H1 (cell line): ENCODE measurements around the gene SEMA3C. TPM values are rescaled to one million over a fixed set of nuclear protein-coding genes. Genes with fewer than 3 reads are reported as not detected.

Experiments used
- CTCF ChIA-PET: fragments of 300-600 bp; sonication (Branson Sonifier 250); formaldehyde crosslinking; loops from one replicate; lab custom pipeline; 2021; ENCODE audit not compliant: partially characterized antibody; lab: Charles Lee
- POLR2A ChIA-PET: fragments of 300-600 bp; sonication (Branson Sonifier 250); formaldehyde crosslinking; loops from one replicate; lab custom pipeline; 2021; ENCODE audit warnings: inconsistent platforms; ENCODE audit not compliant: partially characterized antibody; lab: Charles Lee
- DNase-seq, 2 experiments: peaks; one replicate each; pipeline versions ENCODE4 v3.0.0 to v3.0.0-alpha.2; 2010 to 2022; ENCODE audit warnings: low spot score in 2 of 2, low read depth in 1 of 2, mixed read lengths in 1 of 2
- FAIRE-seq: peaks from 2 replicates; lab custom pipeline; 2011; peaks lifted over from hg19 to GRCh38; lab: Jason Lieb, UNC
- H2AFZ ChIP-seq: 2 replicates; pipeline ENCODE4 v1.8.1; 2012; ENCODE audit warnings: low read length, inconsistent platforms
- H2AK5ac ChIP-seq: 2 replicates; pipeline ENCODE4 v1.6.1; 2013; ENCODE audit warnings: low read depth, low read length
- H2BK120ac ChIP-seq: replicated peaks from 2 replicates; pipeline ENCODE3; 2013; ENCODE audit warnings: low read depth, low read length, inconsistent platforms
- H2BK12ac ChIP-seq: 2 replicates; pipeline ENCODE4 v1.6.1; 2013; ENCODE audit warnings: low read depth, low read length
- H2BK15ac ChIP-seq: 2 replicates; pipeline ENCODE4 v1.6.1; 2013; ENCODE audit warnings: low read length
- H2BK20ac ChIP-seq: 2 replicates; pipeline ENCODE4 v1.6.1; 2013; ENCODE audit warnings: low read length
- H2BK5ac ChIP-seq: 2 replicates; pipeline ENCODE4 v1.6.1; 2013; ENCODE audit warnings: low read depth, low read length
- H3K14ac ChIP-seq: 2 replicates; pipeline ENCODE4 v1.6.1; 2013; ENCODE audit warnings: inconsistent platforms; ENCODE audit not compliant: insufficient read length
- H3K18ac ChIP-seq: 2 replicates; pipeline ENCODE4 v1.6.1; 2013; ENCODE audit warnings: low read length; ENCODE audit errors: extremely low read depth
- H3K23ac ChIP-seq: 2 replicates; pipeline ENCODE4 v1.6.1; 2013; ENCODE audit warnings: inconsistent platforms; ENCODE audit not compliant: insufficient read length
- H3K23me2 ChIP-seq: 2 replicates; pipeline ENCODE4 v1.6.1; 2013; ENCODE audit warnings: low read depth, low read length
- H3K27ac ChIP-seq: 2 replicates; pipeline ENCODE4 v1.6.1; 2011; ENCODE audit warnings: low read depth, low read length, inconsistent platforms
- H3K27me3 ChIP-seq, 4 experiments: replicated peaks in 1 of 4; 1 replicate in 1 of 4; 2 replicates in 3 of 4; pipeline versions ENCODE4 v1.6.1 to v1.8.1; 2011 to 2013; ENCODE audit warnings: low read length in 3 of 4, mild to moderate bottlenecking in 3 of 4, inconsistent platforms in 2 of 4, mixed read lengths in 2 of 4, moderate library complexity in 1 of 4; ENCODE audit not compliant: control insufficient read depth in 3 of 4, insufficient read depth in 3 of 4; ENCODE audit errors: extremely low read depth in 1 of 4
- H3K36me3 ChIP-seq, 4 experiments: 2 replicates each; pipeline versions ENCODE4 v1.6.1 to v1.8.1; 2011 to 2013; ENCODE audit warnings: mild to moderate bottlenecking in 4 of 4, low read length in 3 of 4, moderate library complexity in 2 of 4, control low read depth in 1 of 4, inconsistent platforms in 1 of 4; ENCODE audit not compliant: insufficient read depth in 4 of 4, control insufficient read depth in 2 of 4
- H3K4ac ChIP-seq: replicated peaks from 2 replicates; pipeline ENCODE3; 2013; ENCODE audit warnings: low read length, low read depth, mixed read lengths, inconsistent platforms; ENCODE audit not compliant: insufficient read length
- H3K4me1 ChIP-seq, 4 experiments: replicated peaks in 1 of 4; 1 replicate in 1 of 4; 2 replicates in 3 of 4; pipeline versions ENCODE4 v1.6.1 to v1.8.1; 2011 to 2013; ENCODE audit warnings: low read length in 3 of 4, inconsistent platforms in 2 of 4, mixed read lengths in 1 of 4; ENCODE audit not compliant: insufficient read depth in 4 of 4, control insufficient read depth in 3 of 4
- H3K4me2 ChIP-seq, 2 experiments: 2 replicates each; pipeline versions ENCODE4 v1.6.1 to v1.8.1; 2011 to 2013; ENCODE audit warnings: low read depth in 2 of 2, low read length in 2 of 2, control low read depth in 1 of 2, inconsistent platforms in 1 of 2, mild to moderate bottlenecking in 1 of 2; ENCODE audit not compliant: insufficient read depth in 1 of 2
- H3K4me3 ChIP-seq, 4 experiments: fragments of 200-600, 300-600 bp in 1 of 4; sonication (generic), shearing (Covaris generic), sonication (Bioruptor Twin) in 1 of 4; 2 replicates each; pipeline versions ENCODE4 v1.5.1 to v1.8.1; 2011 to 2016; ENCODE audit warnings: low read length in 4 of 4, low read depth in 3 of 4, control low read depth in 2 of 4, inconsistent platforms in 2 of 4, mild to moderate bottlenecking in 2 of 4, mixed read lengths in 1 of 4, moderate library complexity in 1 of 4; ENCODE audit not compliant: insufficient read depth in 2 of 4; ENCODE audit errors: extremely low read depth in 1 of 4
- H3K56ac ChIP-seq: replicated peaks from 2 replicates; pipeline ENCODE3; 2013; ENCODE audit warnings: low read depth, mild to moderate bottlenecking, mixed read lengths, low read length, inconsistent platforms; ENCODE audit not compliant: insufficient read length
- H3K79me1 ChIP-seq: 2 replicates; pipeline ENCODE4 v1.6.1; 2013; ENCODE audit warnings: low read depth, low read length, control low read depth
- H3K79me2 ChIP-seq, 2 experiments: 2 replicates each; pipeline versions ENCODE4 v1.6.1 to v1.8.1; 2012 to 2013; ENCODE audit warnings: low read length in 2 of 2, mild to moderate bottlenecking in 2 of 2, inconsistent platforms in 1 of 2; ENCODE audit not compliant: insufficient read depth in 2 of 2, control insufficient read depth in 1 of 2
- H3K9ac ChIP-seq, 4 experiments: replicated peaks in 1 of 4; 1 replicate in 1 of 4; 2 replicates in 3 of 4; pipeline versions ENCODE4 v1.6.1 to v1.8.1; 2011 to 2013; ENCODE audit warnings: low read depth in 3 of 4, low read length in 3 of 4, control low read depth in 2 of 4, mild to moderate bottlenecking in 2 of 4, moderate library complexity in 2 of 4, inconsistent platforms in 1 of 4; ENCODE audit errors: extremely low read depth in 1 of 4
- H3K9me3 ChIP-seq, 2 experiments: 2 replicates each; pipeline versions ENCODE4 v1.6.1 to v1.8.1; 2012 to 2013; ENCODE audit warnings: mild to moderate bottlenecking in 2 of 2, moderate library complexity in 2 of 2, control low read depth in 1 of 2, inconsistent platforms in 1 of 2, low read depth in 1 of 2, low read length in 1 of 2, mixed read lengths in 1 of 2; ENCODE audit not compliant: insufficient read depth in 2 of 2
- H4K20me1 ChIP-seq, 2 experiments: replicated peaks in 1 of 2; 2 replicates each; pipeline versions ENCODE3 to v1.8.1; 2011 to 2013; ENCODE audit warnings: inconsistent platforms in 2 of 2, low read length in 2 of 2, mild to moderate bottlenecking in 1 of 2; ENCODE audit not compliant: insufficient read depth in 2 of 2, control insufficient read depth in 1 of 2
- H4K5ac ChIP-seq: 2 replicates; pipeline ENCODE4 v1.6.1; 2013; ENCODE audit warnings: low read length, low read depth, mixed read lengths, inconsistent platforms; ENCODE audit not compliant: insufficient read length
- H4K8ac ChIP-seq: 2 replicates; pipeline ENCODE4 v1.8.0; 2013; ENCODE audit warnings: mild to moderate bottlenecking, moderate library complexity, low read length, inconsistent platforms; ENCODE audit not compliant: insufficient read depth; ENCODE audit errors: extremely low read depth
- H4K91ac ChIP-seq: replicated peaks from 2 replicates; pipeline ENCODE3; 2013; ENCODE audit warnings: low read length, mixed read lengths, inconsistent platforms; ENCODE audit not compliant: insufficient read length
- EGR1 ChIP-seq: IDR thresholded peaks from 2 replicates; pipeline ENCODE4 v1.6.1; 2011; ENCODE audit warnings: low read depth, low read length, borderline replicate concordance
- EP300 ChIP-seq, 2 experiments: IDR thresholded peaks; 1 replicate in 1 of 2; 2 replicates in 1 of 2; pipeline ENCODE4 v1.6.1; 2011 to 2012; ENCODE audit warnings: low read depth in 2 of 2, low read length in 2 of 2, mild to moderate bottlenecking in 2 of 2, borderline replicate concordance in 1 of 2, inconsistent platforms in 1 of 2, moderate library complexity in 1 of 2
- FOSL1 ChIP-seq: IDR thresholded peaks from 2 replicates; pipeline ENCODE4 v1.6.1; 2011; ENCODE audit warnings: mild to moderate bottlenecking, low read depth, low read length, moderate library complexity; ENCODE audit not compliant: insufficient read depth
- KDM1A ChIP-seq: fragments of 200-600, 300-600 bp; sonication (generic); IDR thresholded peaks from 2 replicates; pipeline ENCODE4 v1.7.1; 2016; ENCODE audit warnings: mild to moderate bottlenecking, low read length, borderline replicate concordance
- KDM5A ChIP-seq: fragments of 200-600 bp; IDR thresholded peaks from 2 replicates; pipeline ENCODE4 v1.7.1; 2012; ENCODE audit warnings: mild to moderate bottlenecking, low read length, inconsistent platforms, mixed read lengths
- RXRA ChIP-seq: IDR thresholded peaks from 2 replicates; pipeline ENCODE4 v1.6.1; 2011; ENCODE audit warnings: low read depth, mild to moderate bottlenecking, low read length, moderate library complexity; ENCODE audit not compliant: insufficient read depth
- SIN3A ChIP-seq, 2 experiments: IDR thresholded peaks in 1 of 2; conservative IDR thresholded peaks in 1 of 2; 2 replicates each; pipeline ENCODE4 v1.6.1; 2011 to 2012; ENCODE audit warnings: low read length in 2 of 2, improper control_type of control experiment in 1 of 2, low read depth in 1 of 2, mild to moderate bottlenecking in 1 of 2
- SIRT6 ChIP-seq: IDR thresholded peaks from one replicate; pipeline ENCODE4 v1.7.1; 2012; ENCODE audit warnings: low read length, inconsistent platforms
- SUZ12 ChIP-seq: fragments of 200-600 bp; sonication (generic); IDR thresholded peaks from 2 replicates; pipeline ENCODE4 v1.6.1; 2012; ENCODE audit warnings: mild to moderate bottlenecking, inconsistent platforms, low read length, moderate library complexity, mixed read lengths
- TBP ChIP-seq: IDR thresholded peaks from 2 replicates; pipeline ENCODE4 v1.6.1; 2011; ENCODE audit warnings: low read depth, low read length, improper control_type of control experiment
- YY1 ChIP-seq: IDR thresholded peaks from 2 replicates; pipeline ENCODE4 v1.6.1; 2011; ENCODE audit warnings: low read depth, mild to moderate bottlenecking, low read length
- ZNF274 ChIP-seq: IDR thresholded peaks from 2 replicates; pipeline ENCODE4 v1.7.0; 2012; ENCODE audit warnings: low read length, borderline replicate concordance; ENCODE audit errors: extremely low read depth
- WGBS, 2 experiments: shearing (Covaris generic) in 1 of 2; methylation state at CpG; one replicate each; pipeline versions ENCODE4 v1.1.6 to v1.1.7; 2013 to 2015; ENCODE audit warnings: low lambda C conversion rate in 2 of 2, mixed read lengths in 2 of 2, inconsistent platforms in 1 of 2, low coverage in 1 of 2, missing lambda C conversion rate in 1 of 2; ENCODE audit not compliant: insufficient replicate concordance in 2 of 2, insufficient coverage in 1 of 2, insufficient read length in 1 of 2; ENCODE audit errors: extremely low coverage in 1 of 2, missing lambda C conversion rate in 1 of 2; 5-methylcytosine and 5-hydroxymethylcytosine counted together
- polyA plus RNA-seq, 7 experiments: library from polyadenylated mRNA; depleted of rRNA in 3 of 7; stranded (reverse) in 5 of 7; unstranded in 2 of 7; fragments of >200 nt in 5 of 7; fragments of 200-250 nt in 2 of 7; gene quantifications; 1 replicate in 5 of 7; 2 replicates in 1 of 7; 4 replicates in 1 of 7; pipeline versions ENCODE4 v1.2.1 to v1.2.3, GENCODE V29; 2011 to 2013; ENCODE audit warnings: missing spikeins in 2 of 7, mixed read lengths in 2 of 7
- total RNA-seq: library from RNA; stranded (reverse); fragmentation: NEBNext Ultra II Directional; extraction: Animal tissue kit (Norgen Biotek cat#: 25700); gene quantifications from 2 replicates; pipeline ENCODE4 v1.2.1, GENCODE V29; 2021
- TF ChIP-seq, protein P1 (sequence below): IDR thresholded peaks from 2 replicates; pipeline ENCODE4 v1.6.1; 2012; ENCODE audit warnings: low read length, inconsistent platforms

Gene SEMA3C
- total and polyA plus RNA-seq, 2 of the 8 experiments (the other 6 are each of a cell fraction or from before 2014, with no cell fraction given) = 0.15 to 1.4 TPM

DNA sequence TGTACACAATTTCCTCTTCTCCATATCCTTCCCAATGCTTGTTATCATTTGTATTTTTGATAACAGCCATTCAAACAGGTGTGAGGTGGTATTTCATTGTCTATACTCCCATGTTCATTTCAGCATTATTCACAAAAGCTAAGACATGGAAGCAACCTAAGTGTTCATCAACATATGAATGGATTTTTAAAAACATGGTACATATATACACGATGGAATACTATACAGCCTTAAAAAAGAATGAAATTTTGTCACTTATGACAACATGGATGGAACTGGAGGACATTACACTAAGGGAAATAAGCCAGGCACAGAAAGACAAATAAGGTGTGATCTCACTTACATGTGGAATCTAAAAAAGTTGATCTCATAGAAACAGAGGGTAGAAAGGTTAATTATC is 109.3 kb downstream of the SEMA3C start:
- ChIA-PET CTCF (no interaction called here), POLR2A (no interaction called here)
- Histone ChIP-seq H3K27me3 (no peaks in the 10 kb centered on the region), H3K79me2 (no peaks in the 10 kb centered on the region), H3K79me1 (no peaks in the 10 kb centered on the region), H3K23me2 (no peaks in the 10 kb centered on the region), H3K56ac (no peak overlapping the region), H3K36me3 (no peaks in the 10 kb centered on the region), H3K27ac (no peak overlapping the region), H3K9me3 (no peaks in the 10 kb centered on the region; a peak in 1 of 4 replicates), H2BK12ac (no peak overlapping the region), H3K14ac (no peak overlapping the region), H4K8ac (no peak overlapping the region), H2BK120ac (no peak overlapping the region), H3K9ac (no peak overlapping the region), H2AFZ (no peak overlapping the region), H3K4me2 (no peak overlapping the region), H3K18ac (no peak overlapping the region), H3K23ac (no peak overlapping the region), H3K4me1 (no peaks in the 10 kb centered on the region), H2BK5ac (no peak overlapping the region), H2AK5ac (no peak overlapping the region), H3K4me3 (no peak overlapping the region), H4K91ac (no peak overlapping the region), H2BK15ac (no peak overlapping the region), H3K4ac (no peak overlapping the region), H2BK20ac (no peak overlapping the region), H4K5ac (no peak overlapping the region), H4K20me1 (no peaks in the 10 kb centered on the region)
- WGBS, 2 experiments = 92% methylated on average over 1 of the region's 1 CpG; no CpG with 5 or more reads in 1 of the 2 experiments
- no peak for DNase-seq
- FAIRE-seq = no peak
- TF ChIP-seq, protein P1, sequence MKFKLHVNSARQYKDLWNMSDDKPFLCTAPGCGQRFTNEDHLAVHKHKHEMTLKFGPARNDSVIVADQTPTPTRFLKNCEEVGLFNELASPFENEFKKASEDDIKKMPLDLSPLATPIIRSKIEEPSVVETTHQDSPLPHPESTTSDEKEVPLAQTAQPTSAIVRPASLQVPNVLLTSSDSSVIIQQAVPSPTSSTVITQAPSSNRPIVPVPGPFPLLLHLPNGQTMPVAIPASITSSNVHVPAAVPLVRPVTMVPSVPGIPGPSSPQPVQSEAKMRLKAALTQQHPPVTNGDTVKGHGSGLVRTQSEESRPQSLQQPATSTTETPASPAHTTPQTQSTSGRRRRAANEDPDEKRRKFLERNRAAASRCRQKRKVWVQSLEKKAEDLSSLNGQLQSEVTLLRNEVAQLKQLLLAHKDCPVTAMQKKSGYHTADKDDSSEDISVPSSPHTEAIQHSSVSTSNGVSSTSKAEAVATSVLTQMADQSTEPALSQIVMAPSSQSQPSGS = no peak
- TF ChIP-seq SUZ12 (no peak), SIN3A (conservative IDR thresholded peaks at IDR 0.05 in 1 of 2, IDR thresholded peaks at IDR 0.05 in 1 of 2; ENCODE audit: low read depth in 1 of 2, low read length in 2 of 2) (no peak), ZNF274 (no peak), RXRA (no peak), TBP (no peak), SIRT6 (no peak), EP300 (IDR thresholded peaks at IDR 0.05; ENCODE audit: borderline replicate concordance in 1 of 2, low read depth in 2 of 2, low read length in 2 of 2) (no peak), FOSL1 (no peak), KDM5A (no peak), EGR1 (no peak), YY1 (no peak), KDM1A (no peak)
